KG1 (cell line): ENCODE data around the gene ENOSF1.

ENCODE experiments used
- DNase-seq: peaks from one replicate; lab custom pipeline; 2025; lab: John Stamatoyannopoulos, UW

Gene ENOSF1

DNA sequence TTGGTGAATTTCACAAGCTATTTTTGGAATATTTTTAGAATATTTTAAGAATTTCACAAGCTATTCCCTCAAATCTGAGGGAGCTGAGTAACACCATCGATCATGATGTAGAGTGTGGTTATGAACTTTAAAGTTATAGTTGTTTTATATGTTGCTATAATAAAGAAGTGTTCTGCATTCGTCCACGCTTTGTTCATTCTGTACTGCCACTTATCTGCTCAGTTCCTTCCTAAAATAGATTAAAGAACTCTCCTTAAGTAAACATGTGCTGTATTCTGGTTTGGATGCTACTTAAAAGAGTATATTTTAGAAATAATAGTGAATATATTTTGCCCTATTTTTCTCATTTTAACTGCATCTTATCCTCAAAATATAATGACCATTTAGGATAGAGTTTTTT is 39.1 kb downstream of the ENOSF1 start:
- DNase-seq, result no peak

DNA sequence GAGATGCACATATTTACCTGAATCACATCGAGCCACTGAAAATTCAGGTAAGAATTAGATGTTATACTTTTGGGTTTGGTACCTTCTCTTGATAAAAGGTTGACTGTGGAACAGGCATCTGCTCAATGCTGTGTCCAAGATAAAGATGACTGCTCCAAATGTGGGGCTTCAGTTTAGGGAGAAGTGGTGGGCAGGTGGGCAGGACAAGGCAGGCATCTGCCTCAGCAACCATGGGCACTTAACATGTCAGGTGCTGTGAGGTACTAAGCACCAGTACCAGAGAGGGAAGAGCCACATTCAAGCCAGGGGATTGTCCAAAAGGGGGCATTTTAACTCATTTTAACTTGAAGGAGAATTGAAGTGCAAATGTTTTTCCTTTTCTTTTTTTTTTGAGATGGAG is 41.0 kb downstream of the ENOSF1 start:
- DNase-seq, result no peak

DNA sequence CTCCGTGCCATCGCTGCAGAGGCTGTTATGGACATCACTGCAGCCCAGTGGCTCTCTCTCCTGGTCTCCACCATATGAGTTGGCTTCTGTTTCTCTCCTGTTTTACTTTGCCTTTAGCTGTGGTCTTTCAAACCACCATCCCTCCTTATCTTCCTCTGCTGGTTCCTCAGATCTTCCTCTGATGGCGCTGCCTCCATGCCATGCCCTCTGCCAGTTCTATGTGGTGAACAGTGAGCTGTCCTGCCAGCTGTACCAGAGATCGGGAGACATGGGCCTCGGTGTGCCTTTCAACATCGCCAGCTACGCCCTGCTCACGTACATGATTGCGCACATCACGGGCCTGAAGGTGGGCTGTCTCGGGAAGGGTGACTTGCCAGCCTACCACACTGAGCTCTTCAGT is 41.9 kb downstream of the ENOSF1 start:
- no peak for DNase-seq

DNA sequence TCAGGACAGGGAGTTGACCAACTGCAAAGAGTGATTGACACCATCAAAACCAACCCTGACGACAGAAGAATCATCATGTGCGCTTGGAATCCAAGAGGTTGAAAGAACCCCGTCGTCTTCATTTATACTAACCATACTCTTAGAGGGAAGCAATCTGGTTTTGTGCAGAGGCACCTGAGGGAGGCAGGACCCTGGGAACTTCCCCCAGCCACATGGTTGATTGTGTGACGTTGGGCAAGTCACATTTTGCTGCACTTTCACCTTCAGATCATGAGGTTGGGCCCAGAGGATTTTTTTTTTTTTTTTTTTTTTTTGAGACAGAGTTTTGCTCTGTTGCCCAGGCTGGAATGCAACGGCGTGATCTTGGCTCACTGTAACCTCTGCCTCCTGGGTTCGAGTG is 43.4 kb downstream of the ENOSF1 start:
- no peak for DNase-seq

DNA sequence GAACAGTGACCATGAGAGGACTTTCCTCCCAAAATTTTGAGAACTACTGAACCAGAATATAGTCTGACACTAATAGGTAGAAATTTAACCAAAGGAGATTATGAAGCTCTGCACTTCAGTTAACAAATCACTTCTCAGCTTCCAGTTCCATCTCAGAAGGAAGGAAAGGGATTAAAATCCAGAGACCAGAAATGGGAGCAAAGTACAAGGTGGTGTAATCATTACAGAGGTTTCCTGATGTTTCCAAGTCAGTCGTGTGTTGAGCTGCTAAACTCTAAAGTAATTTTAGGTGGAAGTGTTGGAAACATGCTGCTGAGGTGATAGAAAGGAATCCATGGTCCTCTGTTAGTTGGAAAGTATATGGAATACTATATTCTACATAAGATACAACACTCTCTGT is 44.2 kb downstream of the ENOSF1 start:
- DNase-seq, result no peak

DNA sequence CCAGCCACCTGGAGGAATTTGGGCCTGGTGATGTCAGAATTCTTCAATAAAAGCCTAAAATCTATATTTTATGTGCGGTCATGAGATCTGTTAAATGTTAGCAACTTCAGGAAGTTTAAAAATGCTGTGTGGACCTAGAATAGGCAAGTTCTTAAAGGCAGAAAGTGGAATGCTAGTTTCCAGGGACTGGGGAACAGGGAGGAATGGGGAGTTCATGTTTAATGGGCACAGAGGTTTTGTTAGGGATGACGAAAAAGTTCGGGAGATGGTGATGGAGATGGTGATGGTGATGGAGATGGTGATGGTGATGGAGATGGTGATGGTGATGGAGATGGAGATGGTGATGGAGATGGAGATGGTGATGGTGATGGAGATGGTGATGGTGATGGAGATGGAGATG is 45.8 kb downstream of the ENOSF1 start:
- no peak for DNase-seq

DNA sequence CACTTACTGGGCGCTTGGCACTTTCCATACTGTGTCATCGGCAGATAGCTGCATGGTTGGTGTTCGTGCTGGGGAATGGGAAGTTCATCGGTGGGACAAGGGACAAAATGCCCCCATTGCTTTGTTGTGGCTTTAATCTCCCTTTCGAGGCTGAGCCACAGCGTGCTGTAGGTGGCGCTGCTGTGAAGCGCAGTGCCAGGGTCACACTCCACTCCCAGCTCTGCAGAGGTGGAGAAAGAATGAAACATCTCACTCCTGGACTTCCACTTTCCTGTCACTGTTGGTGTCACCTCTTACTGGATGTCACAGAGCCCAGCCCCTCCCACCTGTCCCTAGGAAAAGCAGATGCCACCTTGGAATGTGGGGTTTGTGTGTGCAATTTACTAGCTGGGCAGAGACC is 46.3 kb downstream of the ENOSF1 start:
- no peak for DNase-seq

DNA sequence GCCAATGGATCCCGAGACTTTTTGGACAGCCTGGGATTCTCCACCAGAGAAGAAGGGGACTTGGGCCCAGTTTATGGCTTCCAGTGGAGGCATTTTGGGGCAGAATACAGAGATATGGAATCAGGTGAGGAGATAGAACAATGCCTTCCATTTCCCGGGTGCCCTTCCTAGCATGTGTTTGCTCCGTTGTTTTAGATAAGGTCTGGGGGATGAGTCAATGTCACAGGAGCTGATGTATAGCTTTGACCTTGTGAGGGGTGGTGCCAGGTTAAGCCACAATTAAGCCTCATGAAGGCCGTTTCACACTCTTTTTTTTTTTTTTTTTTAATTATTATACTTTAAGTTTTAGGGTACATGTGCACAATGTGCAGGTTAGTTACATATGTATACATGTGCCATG is 50.2 kb downstream of the ENOSF1 start:
- DNase-seq, result no peak

DNA sequence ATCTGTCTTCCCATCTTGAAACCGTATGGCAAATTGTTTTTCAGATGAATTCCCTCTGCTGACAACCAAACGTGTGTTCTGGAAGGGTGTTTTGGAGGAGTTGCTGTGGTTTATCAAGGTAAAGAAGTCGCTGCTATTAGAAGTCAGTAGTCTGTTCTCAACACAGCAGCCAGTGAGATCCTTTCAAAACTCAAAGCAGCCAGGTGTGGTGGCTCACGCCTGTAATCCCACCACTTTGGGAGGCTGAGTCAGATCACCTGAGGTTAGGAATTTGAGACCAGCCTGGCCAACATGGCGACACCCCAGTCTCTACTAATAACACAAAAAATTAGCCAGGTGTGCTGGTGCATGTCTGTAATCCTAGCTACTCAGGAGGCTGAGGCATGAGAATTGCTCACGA is 52.8 kb downstream of the ENOSF1 start:
- no peak for DNase-seq

DNA sequence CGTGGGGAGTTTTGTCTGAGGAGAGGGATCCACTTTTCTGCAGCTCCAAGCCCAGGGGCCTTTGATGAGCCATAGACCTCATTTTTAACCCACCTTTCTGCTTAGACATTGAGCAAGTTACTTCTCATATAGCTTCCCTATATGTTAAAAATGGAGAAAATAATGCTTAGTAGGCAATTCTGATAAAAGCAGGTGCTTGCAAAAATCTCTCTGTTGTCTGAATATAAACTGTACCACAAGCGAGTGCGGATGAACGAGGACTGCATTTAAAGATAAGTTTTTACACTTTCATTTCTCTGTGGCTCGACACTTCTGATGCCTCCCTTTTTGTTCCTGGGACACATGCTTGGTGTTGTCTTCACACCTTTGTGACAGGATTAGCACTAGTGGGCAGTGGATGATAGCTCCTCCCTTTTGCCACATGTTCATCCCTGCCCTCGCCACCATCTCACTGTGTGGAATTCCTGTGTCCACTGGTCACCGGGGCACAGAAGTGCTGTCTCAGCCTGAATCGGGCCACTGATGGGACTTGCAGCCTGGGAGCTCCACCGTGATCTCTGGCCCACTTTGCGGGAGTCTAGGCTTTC is 53.4 kb downstream of the ENOSF1 start:
- no peak for DNase-seq

DNA sequence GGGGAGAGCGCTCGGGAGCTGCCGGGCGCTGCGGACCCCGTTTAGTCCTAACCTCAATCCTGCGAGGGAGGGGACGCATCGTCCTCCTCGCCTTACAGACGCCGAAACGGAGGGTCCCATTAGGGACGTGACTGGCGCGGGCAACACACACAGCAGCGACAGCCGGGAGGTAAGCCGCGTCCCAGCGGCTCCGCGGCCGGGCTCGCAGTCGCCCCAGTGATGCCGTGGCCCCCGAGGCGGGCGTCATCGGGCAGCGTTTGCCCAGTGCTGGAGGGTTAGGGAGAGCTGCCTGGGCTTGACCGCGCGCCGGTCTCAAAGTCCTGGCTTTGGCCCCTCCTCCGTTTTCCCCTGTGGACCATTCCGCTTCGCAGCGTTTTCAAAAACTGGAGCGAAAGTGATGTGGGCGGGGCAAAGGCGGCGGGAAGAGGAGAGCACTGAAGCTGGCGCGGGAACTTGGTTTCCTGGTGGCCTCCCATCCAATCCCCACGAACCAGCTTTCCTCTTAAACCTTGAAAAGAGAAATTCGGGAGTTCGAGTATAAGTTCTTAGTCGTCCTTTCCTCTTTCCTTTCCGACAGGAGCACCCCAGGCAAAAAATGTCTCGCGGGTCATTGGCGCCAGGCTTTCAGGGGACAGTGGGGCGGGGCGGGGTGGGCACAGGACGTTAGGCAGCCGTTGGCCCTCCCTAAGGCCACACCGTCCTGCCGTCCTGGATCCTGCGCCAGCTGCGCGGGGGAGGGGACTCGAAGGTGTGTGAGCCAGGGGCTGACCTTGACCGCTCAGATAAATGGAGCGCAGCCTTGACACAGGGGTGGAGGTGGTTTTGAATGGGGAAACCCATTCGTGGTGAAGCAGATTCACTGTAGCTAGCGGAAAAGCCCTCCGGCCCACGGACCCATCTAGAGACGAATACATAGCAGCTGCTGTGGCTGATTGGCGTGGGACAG is 54.2 kb downstream of the ENOSF1 start:
- peak; percentile 40 for DNase-seq

DNA sequence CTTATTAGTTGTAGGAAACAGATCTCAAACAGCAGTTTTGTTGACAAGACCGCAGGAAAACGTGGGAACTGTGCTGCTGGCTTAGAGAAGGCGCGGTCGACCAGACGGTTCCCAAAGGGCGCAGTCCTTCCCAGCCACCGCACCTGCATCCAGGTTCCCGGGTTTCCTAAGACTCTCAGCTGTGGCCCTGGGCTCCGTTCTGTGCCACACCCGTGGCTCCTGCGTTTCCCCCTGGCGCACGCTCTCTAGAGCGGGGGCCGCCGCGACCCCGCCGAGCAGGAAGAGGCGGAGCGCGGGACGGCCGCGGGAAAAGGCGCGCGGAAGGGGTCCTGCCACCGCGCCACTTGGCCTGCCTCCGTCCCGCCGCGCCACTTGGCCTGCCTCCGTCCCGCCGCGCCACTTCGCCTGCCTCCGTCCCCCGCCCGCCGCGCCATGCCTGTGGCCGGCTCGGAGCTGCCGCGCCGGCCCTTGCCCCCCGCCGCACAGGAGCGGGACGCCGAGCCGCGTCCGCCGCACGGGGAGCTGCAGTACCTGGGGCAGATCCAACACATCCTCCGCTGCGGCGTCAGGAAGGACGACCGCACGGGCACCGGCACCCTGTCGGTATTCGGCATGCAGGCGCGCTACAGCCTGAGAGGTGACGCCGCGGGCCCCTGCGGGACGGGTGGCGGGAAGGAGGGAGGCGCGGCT is 55.0 kb downstream of the ENOSF1 start, which contains the start of gene TYMS:
TSS of gene TYMS (plus strand) at position 343 of the 690 bp plus-strand sequence. CDS start at position 433, 90 bp downstream.
- peak; percentile 41 for DNase-seq

DNA sequence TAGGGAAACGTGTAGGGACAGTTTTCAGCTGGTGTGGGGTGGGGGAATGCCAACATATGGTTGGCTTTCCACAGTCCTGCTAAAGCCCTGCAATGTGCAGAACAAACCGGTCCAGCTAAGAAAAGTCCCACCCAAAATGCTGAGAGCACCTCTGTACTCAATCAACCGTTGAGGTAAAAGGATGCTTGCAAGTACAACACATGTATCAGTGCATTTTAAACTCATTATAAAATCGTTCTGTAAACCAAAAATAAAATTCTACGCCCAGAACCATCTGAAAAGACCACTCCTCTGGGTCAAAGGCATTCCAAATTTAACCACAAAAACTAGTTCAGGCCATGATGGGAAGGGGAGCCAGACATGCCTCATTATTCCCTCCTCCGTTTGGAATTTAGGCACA is 57.0 kb downstream of the ENOSF1 start:
- no peak for DNase-seq

DNA sequence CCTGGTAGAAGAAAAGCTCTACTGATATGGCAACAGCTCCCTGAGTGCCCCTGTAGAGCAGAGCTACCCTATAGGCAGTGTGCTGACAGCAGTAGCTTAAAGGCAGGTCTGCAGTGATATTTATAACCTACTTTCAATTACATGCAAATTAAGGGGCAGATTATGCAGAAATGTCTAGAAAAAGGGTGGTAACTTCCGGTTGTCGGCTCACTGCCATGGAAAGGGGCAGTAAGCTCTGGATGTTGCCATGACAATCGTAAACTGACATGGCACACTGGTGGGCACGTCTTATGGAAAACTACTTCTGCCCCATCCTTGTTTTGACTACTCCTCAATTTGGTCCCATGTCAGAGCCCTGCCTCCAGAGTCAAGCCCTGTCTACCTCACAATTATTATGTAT is 57.8 kb downstream of the ENOSF1 start:
- DNase-seq, result no peak

DNA sequence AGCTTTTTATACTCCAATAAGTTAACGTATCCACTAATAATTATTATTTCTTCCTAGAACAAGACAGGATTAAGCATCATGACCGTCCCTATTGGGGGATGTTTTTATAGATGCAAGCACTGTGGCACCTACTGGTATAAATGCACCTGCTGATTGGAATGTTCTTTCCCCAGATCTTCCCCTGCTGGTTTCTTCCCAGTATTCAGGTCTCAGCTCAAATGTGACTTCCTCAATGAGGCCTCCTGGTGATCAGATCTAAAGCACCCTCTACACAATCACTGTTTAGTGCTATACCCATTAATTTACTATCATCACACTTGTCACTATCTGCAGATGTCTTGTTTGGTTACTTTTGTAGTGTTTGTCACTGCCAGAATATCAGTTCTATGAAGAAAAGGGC is 58.9 kb downstream of the ENOSF1 start:
- no peak for DNase-seq

DNA sequence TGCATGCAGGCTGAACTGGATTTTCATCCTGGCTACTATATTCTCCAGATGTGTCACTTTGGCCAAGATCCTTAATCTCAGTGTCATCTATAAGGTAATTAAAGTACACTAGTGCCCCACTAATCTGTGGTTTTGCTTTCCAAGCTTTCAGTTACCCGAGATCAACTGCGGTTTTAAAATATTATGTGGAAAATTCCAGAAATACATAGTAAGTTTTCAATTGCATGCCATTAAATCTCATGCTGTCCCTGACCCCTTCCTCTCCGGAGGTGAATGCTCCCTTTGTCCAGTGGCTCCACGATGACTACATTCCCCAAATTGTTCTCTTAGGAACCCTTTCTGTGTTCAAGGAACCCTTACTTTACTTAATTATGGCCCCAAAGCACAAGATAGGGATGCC is 60.3 kb downstream of the ENOSF1 start:
- DNase-seq, result no peak

DNA sequence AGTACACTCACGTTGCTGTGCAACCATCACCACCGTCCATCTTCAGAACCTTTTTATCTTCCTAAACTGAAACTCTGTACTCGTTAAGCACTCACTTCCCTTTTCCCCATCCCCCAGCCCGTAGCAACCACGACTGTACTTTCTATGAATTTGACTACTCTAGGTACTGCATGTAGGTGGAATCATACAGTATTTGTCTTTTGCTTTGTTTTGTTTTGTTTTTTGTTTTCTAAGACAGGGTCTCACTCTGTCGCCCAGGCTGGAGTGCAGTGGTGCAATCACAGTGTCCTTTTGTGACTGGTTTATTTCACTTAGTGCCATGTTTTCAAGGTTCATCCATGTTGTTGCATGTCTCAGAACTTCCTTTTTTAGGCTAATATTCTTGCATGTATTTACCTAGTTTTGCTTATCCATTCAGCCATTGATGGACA is 62.0 kb downstream of the ENOSF1 start:
- DNase-seq, result no peak

DNA sequence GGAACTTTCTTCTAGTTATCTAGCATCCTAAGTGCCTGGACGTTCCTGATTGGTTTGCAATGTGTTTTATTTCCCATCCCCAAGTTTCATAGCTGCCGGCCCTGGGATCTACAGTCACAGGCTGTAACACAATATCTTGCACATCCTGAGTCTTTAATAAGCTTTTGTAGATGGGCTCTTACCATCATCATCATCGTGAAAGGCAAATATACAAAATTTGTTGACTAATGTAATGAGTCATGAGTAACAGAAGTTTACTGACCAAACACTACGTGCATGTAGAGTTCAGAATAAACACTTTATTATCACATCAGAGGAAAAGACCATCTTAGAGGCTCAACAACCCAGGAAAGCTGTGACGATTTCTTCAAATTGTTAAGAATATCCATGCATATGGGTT is 63.1 kb downstream of the ENOSF1 start:
- DNase-seq, result no peak

DNA sequence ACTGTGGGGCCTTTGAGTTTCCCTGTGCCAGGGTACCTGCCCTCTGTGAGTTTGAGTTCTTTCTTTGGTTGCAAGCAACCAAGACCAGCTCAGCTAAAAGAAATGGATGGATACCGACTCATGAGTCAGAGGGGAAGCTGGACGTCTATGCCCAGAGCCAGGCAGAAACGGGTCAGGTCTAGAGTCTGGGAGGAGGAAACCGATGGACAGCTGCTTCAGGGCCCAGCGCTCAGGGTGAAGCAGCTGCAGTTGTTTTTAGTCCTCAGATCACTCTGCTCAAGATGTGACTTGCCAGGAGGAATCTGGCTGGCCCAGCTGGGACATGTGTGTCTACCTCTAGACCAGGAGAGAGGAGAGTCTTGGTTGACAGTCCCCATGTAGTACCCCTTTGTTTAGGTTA is 65.1 kb downstream of the ENOSF1 start:
- DNase-seq, result no peak

DNA sequence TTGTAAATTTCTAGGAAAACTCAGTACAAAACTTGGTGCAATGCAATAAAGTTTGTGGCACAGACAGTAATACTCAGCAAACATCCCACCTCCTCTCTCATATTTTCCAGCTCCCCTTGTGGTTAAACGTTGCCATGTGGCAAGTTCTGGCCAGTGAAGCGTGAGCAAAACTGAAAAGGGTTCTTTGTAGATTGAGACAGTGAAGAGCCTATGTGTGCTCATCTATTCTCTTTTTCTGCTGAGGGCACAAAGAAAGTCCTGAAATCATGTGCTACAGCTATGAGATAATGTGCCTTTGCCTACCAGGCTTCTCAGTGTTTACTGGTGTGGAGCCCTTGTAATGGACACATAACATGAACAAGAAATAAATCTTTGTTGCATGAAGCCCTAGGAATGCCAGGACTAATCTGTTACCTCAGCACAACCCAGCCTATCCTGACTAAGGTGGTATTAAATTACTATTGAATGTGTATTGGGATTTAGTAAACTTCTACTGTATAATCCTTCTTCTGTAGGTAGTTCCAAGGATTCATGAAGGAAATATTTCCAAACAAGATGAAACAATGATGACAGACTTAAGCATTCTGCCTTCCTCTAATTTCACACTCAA is 67.9 kb downstream of the ENOSF1 start:
- no peak for DNase-seq

DNA sequence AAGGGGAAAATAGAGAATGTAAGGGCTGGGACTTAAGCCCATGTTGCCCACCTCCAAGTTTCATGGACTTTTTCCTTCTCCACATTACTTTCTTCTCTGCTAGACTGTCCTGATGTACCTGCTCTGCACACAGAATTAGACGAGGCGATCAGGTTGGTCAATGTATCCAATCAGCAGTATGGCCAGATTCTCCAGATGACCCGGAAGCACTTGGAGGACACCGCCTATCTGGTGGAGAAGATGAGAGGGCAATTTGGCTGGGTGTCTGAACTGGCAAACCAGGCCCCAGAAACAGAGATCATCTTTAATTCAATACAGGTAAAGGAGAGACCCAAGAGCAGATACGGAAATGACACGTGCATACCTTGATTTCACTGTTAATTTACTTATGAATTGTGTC is 71.2 kb downstream of the ENOSF1 start:
- DNase-seq, result no peak

DNA sequence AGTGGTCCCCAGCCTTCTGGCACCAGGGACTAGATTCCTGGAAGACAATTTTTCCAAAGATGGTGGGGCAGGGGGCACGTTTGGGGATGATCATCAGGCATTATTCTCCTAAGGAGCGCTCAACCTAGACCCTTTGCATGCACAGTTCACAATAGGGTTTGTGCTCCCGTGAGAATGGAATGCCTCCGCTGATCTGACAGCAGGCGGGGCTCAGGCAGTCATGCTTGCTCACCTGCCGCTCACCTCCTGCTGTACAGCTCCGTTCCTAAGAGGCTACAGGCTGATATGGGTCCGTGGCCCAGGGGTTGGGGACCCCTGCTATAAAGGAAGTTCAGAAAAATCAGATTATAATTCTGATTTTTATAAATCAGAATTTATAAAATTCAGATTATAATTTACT is 77.3 kb downstream of the ENOSF1 start:
- no peak for DNase-seq
